HEK293 (cell line): Measurements from ENCODE around the gene LBX1.

Experiments used
- ZNF561 ChIP-seq: fragments of 450-650 bp; IDR thresholded peaks from 2 replicates; pipeline ENCODE4 v1.5.1; 2018; ENCODE audit warnings: missing biosample characterization, missing genetic modification characterization, borderline replicate concordance
- ZNF76 ChIP-seq: fragments of 450-650 bp; formaldehyde crosslinking; IDR thresholded peaks from 2 replicates; pipeline ENCODE4; 2016; ENCODE audit warnings: low read depth, missing biosample characterization, missing genetic modification characterization, borderline replicate concordance

DNA sequence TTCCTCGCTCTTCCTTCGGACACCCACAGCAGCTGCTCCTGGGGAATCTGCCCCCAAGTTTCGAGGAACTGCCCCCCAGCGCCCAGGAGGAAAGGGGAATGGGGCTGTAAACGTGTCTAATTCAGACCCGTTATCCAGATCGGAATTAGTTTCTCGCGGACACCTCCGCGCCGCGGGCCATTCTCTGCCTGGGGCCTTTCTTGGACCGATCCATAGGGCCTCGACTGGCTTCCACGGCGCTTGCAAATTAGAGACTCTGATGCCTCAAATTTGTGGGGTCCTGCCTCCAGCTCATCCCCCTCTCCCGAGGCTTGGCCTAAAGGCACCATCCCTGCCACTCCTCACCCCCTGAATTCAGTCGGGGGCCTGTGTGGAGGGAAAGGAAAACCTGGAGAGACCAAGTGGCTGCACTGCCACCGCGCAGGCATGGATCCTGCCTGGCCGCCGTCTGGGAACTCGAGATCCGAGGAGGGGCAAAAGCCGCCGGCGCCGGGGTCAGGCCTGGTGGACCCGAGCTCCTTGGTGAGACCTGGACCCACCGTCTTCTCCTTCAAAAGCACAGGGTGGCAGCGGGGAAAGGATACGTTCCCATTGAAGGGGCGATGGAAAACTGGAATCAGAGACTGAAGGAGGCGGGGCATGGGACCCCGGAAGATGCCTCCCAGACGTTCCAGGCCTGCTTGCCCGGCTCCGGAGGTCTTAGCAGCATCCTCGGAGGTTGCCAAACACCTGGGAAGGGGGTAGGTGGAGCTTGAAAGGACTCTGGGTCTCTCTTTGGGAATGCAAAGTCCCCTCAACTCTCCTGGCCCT is 13.7 kb downstream of the LBX1 start:
- TF ChIP-seq ZNF561 (tag by site-specific recombination) (no peak), ZNF76 (tag by site-specific recombination) (no peak)
